Activated naive CD4-positive, alpha-beta T cell treated with anti-CD3 and anti-CD28 coated beads, Interleukin-2, amount 50 U/mL, for 72 hours (primary cell): ENCODE data around the gene CDKAL1. TPM values are rescaled to one million over a fixed set of nuclear protein-coding genes. Genes with fewer than 3 reads are reported as not detected.

Experiments used
- ATAC-seq, 2 donors: fragments of 150-1000 bp; cut with Tn5 transposase; 2 replicates each; pipeline ENCODE4 v1.10.0; 2021; ENCODE audit warnings: mild to moderate bottlenecking in 2 of 2, moderate library complexity in 2 of 2
- DNase-seq, 2 donors: peaks; one replicate each; pipeline ENCODE4 v3.0.0; 2021 to 2022; ENCODE audit warnings: low spot score in 2 of 2
- H3K27ac Mint-ChIP-seq, 2 donors: one replicate each; pipeline ENCODE4 v1.8.0; 2022; ENCODE audit warnings: mild to moderate bottlenecking in 2 of 2, mixed read lengths in 2 of 2
- H3K36me3 Mint-ChIP-seq, 2 donors: one replicate each; pipeline ENCODE4 v1.8.0; 2022; ENCODE audit warnings: mixed read lengths in 2 of 2
- H3K9me3 Mint-ChIP-seq, 2 donors: one replicate each; pipeline ENCODE4 v1.8.0; 2022; ENCODE audit warnings: mixed read lengths in 2 of 2
- total RNA-seq, 2 donors: library from RNA; stranded (reverse); gene quantifications; one replicate each; pipeline ENCODE4 v1.2.3, GENCODE V29; 2022

The CDKAL1 gene
- total RNA-seq, 2 donors from 2014 or later = 24.5 to 30.3 TPM

- no peak for DNase-seq
- H3K27ac Mint-ChIP-seq = no peak overlapping the region
- ATAC-seq = no peak
- no peaks in the 10 kb centered on the region for H3K9me3 Mint-ChIP-seq
- H3K36me3 Mint-ChIP-seq = no peaks in the 10 kb centered on the region
These were observed 580.9 kb downstream of the CDKAL1 start for GRCh38 chr6:21115111-21115510.

- no peak for ATAC-seq
- no peak overlapping the region for H3K27ac Mint-ChIP-seq
- DNase-seq = no peak
- H3K9me3 Mint-ChIP-seq = no peaks in the 10 kb centered on the region
- H3K36me3 Mint-ChIP-seq = no peaks in the 10 kb centered on the region
These were observed 582.5 kb downstream of the CDKAL1 start for GRCh38 chr6:21116736-21117135.

DNA sequence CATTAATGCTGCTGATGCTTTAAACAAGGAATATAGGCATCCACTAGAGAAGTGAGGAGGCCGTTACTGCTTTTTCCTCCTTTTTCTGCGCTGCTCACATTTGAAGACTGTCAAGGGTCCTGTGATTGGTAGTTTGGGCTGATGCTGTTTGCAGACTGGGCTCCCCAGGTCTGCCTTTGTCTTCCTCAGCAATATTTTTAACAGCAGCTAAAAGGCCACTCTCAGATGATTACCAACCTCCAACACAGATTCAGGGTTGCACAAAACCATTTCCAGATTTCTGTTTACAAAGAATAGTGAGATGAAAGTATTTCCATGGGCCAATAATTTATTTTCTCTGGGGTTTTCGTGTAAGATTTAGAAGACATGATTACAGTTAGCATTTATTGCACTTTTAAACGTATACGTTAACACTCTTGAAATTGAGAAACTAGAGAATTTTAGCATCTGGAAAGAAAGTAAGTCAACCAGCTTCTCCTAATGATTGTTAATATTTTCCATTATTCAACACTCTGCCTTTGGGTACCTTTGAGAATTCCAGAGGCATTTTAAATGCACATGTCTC, 584.0 kb downstream of the CDKAL1 start:
- Mint-ChIP-seq H3K36me3 (no peaks in the 10 kb centered on the region), H3K27ac (no peak overlapping the region), H3K9me3 (no peaks in the 10 kb centered on the region)
- DNase-seq (no peak), ATAC-seq (no peak)

- DNase-seq (no peak), ATAC-seq (no peak)
- Mint-ChIP-seq H3K27ac (no peak overlapping the region), H3K9me3 (no peaks in the 10 kb centered on the region), H3K36me3 (peaks cover 0 to 5% of the 10 kb centered on the region in 2 donors)
These were observed 587.4 kb downstream of the CDKAL1 start for GRCh38 chr6:21121636-21122136.

DNA sequence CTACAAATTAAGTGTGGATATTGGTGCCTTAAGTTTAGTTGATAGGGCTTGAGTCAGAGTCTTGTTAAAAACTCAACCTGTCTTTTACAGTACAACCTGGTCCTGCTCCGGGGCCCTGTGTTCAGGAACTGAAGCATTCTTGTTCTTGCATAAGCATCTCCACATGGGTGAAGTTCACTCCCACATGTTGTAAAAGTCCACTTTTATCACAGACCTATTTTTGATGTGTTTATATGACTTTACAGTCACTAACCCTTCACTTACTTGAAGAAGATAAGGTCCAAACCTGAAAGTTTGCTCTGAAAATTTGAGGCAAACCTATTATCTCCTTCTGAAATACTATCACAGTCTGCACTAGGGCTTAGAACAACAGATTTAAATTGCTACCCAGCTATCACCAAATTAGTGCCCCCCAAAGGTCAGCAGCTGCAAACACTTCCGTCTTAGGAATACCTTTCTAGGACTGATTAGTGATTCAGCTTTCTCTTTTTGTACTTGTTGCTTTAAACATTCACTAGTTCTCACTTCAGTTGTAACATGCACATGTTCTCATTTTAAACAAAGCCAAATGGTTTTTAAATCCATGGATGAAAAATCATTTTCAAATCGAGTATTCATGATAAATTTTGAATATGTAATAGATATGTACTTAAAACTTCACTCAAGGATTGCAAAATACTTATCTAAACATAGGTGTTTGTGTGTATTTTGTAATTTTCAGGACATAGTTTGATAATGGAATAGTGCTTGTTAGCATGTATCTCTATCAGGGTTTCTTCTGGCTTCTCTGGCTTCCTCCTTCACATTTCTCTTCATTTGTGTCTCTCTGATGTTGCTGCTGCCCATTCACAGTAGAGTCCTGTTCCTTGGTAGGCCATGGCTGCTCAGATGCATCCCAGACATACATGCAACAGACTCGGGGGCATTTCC, 589.5 kb downstream of the CDKAL1 start:
- H3K36me3 Mint-ChIP-seq = peaks cover 0 to 5% of the 10 kb centered on the region in 2 donors
- no peak overlapping the region for H3K27ac Mint-ChIP-seq
- ATAC-seq (no peak), DNase-seq (no peak)
- no peaks in the 10 kb centered on the region for H3K9me3 Mint-ChIP-seq

DNA sequence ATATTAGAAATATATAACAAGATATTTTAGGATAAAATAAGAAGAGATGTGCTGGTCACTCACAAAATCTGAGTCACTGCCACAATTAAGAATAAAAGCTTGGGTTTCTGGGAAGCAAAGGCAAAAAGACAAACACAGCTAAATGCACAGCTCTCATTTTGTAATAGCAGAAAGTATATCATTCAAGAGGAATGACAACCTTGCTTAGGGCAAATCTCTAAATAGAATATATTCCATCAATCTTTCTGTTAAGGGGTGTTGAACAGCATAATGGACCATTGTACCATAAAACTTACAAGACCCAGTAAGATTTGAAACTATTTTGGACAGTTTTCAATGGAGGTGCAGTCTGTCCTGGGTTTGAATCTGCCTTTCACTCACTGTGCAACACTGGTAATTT, 594.3 kb downstream of the CDKAL1 start:
- DNase-seq (no peak), ATAC-seq (no peak)
- no peak overlapping the region for H3K27ac Mint-ChIP-seq
- H3K9me3 Mint-ChIP-seq = no peaks in the 10 kb centered on the region
- H3K36me3 Mint-ChIP-seq = peaks cover 0 to 5% of the 10 kb centered on the region in 2 donors

DNA sequence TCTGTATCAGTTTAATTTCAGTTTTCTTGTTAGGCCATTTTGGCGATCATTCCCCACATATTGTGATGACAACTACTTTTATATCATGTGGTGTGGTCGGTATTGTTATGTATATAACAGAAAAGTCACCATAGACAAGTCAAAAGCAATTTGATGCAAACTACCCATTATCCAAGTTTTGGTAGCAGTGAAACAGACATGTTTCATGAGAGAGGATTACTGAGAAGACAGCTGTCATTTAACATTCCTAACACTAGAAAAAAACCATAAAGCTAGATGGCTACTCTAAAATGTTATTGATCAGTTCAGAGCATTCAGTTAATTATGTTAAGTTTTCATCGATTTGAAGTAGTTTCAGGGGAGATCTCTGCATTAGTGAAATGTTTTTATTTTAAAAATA, 597.1 kb downstream of the CDKAL1 start:
- no peak for DNase-seq
- Mint-ChIP-seq H3K9me3 (no peaks in the 10 kb centered on the region), H3K27ac (no peak overlapping the region), H3K36me3 (no peaks in the 10 kb centered on the region)
- ATAC-seq = no peak

- DNase-seq = no peak
- Mint-ChIP-seq H3K9me3 (no peaks in the 10 kb centered on the region), H3K36me3 (no peaks in the 10 kb centered on the region), H3K27ac (no peak overlapping the region)
- no peak for ATAC-seq
These were observed 598.2 kb downstream of the CDKAL1 start for GRCh38 chr6:21132446-21132845.

GRCh38 chr6:21132856-21133838, 598.9 kb downstream of the CDKAL1 start:
- Mint-ChIP-seq H3K9me3 (no peaks in the 10 kb centered on the region), H3K36me3 (no peaks in the 10 kb centered on the region), H3K27ac (no peak overlapping the region)
- ATAC-seq (no peak), DNase-seq (no peak)

GRCh38 chr6:21133901-21134300, 599.6 kb downstream of the CDKAL1 start:
- no peak for DNase-seq
- Mint-ChIP-seq H3K27ac (no peak overlapping the region), H3K36me3 (no peaks in the 10 kb centered on the region), H3K9me3 (no peaks in the 10 kb centered on the region)
- no peak for ATAC-seq

DNA sequence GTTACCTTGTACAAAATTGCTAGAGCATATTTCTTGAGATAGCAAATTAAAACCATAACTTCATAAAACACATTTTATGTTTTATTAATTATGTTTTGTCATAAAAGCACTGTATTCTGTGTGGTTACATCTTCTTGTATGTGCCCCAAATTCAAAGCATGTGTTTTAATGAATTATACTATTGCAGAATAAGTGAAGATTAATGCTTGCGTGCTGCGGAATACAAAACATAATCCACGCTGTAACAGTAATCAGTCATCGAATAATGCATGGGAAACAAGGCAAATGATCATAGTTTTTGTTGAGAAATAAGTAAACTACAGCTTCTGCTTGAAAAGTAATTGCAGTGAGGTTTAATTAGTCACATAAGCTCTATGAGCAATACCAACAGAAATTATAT, 600.1 kb downstream of the CDKAL1 start:
- no peak for ATAC-seq
- Mint-ChIP-seq H3K36me3 (no peaks in the 10 kb centered on the region), H3K27ac (no peak overlapping the region), H3K9me3 (no peaks in the 10 kb centered on the region)
- DNase-seq = no peak

DNA sequence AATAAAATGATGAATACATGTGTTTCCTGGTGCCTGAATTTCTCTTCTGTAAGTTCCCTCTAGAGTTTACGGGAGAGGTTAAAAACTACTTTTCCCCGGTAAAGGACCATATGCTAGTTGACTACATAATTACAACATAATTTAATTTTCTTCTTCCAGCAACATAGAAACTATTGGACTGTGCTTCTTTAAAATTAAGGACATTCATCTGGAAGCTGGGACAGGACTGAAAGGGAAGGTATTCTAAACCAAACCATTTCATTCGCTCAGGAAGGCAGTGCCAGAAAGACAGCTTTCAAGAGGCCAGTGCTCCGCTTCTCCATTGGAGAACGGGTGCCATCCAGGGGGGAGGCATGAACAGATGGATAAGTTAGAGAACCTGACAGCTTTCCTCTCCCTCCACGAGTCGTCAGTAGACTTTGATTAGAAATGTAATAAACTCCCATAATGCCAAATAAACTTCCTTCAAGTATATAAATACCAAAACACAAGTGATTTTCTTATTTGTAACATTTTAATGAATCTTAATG, 601.3 kb downstream of the CDKAL1 start:
- DNase-seq (no peak), ATAC-seq (no peak)
- H3K36me3 Mint-ChIP-seq = peaks cover 0 to 8% of the 10 kb centered on the region in 2 donors
- no peak overlapping the region for H3K27ac Mint-ChIP-seq
- H3K9me3 Mint-ChIP-seq = no peaks in the 10 kb centered on the region

- H3K36me3 Mint-ChIP-seq = peaks cover 0 to 16% of the 10 kb centered on the region in 2 donors
- DNase-seq (no peak), ATAC-seq (no peak)
- no peaks in the 10 kb centered on the region for H3K9me3 Mint-ChIP-seq
- H3K27ac Mint-ChIP-seq = no peak overlapping the region
These were observed 603.6 kb downstream of the CDKAL1 start for GRCh38 chr6:21137700-21138335.

DNA sequence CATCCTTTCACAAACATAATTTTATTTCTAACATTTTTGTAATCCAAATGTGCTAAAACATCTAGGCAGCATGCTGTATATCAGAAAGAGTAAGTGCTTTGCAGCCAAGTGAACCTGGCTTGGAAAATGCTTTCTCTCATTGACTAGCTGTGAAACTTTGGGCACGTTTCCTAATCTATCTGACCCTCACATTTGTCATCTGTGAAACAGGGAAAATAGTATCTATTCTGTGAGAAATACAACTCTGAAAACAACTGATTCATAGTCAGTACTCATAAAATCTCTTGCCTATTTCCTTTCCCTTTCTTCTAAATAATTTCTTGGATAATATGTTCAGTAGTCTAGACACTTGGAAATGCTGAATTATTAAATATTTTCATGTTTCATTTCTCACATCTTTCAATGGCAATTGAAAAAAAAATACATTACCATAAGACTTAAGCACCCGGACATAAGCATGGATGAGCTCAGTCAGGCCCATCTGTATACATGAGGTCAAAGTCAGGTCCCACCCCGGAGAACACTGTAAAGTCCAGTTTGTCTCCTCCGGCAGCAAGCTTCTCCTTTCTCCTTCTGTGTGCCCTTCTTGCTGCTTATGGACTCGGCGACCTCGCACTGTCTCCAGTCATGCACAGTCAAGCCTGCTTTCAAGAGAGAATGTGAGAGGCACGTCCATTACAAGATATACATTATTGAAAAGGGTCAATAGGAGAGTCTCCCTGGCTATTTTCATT, 604.2 kb downstream of the CDKAL1 start:
- peaks cover 0 to 16% of the 10 kb centered on the region in 2 donors for H3K36me3 Mint-ChIP-seq
- no peak for DNase-seq
- ATAC-seq = no peak

GRCh38 chr6:21140966-21141365, 606.7 kb downstream of the CDKAL1 start:
- no peak for ATAC-seq
- H3K36me3 Mint-ChIP-seq = peaks cover 0 to 16% of the 10 kb centered on the region in 2 donors
- no peak overlapping the region for H3K27ac Mint-ChIP-seq
- no peaks in the 10 kb centered on the region for H3K9me3 Mint-ChIP-seq
- DNase-seq = no peak

More for the DNA sequence above, 604.2 kb downstream of the CDKAL1 start:
- H3K27ac Mint-ChIP-seq = no peak overlapping the region
- no peaks in the 10 kb centered on the region for H3K9me3 Mint-ChIP-seq
